H54 (cell line): ENCODE results near the gene FCN2.

ENCODE experiments used
- DNase-seq: peaks from one replicate; pipeline ENCODE4 v3.0.0; 2011; ENCODE audit warnings: low spot score, mixed read lengths; ENCODE audit not compliant: insufficient read length
- FAIRE-seq: peaks from 3 replicates; lab custom pipeline; 2011; peaks lifted over from hg19 to GRCh38; lab: Jason Lieb, UNC
- POLR2A ChIP-seq: IDR thresholded peaks from 2 replicates; pipeline ENCODE4 v1.6.1; 2011; ENCODE audit warnings: low read depth, mild to moderate bottlenecking, low read length

FCN2 gene

DNA sequence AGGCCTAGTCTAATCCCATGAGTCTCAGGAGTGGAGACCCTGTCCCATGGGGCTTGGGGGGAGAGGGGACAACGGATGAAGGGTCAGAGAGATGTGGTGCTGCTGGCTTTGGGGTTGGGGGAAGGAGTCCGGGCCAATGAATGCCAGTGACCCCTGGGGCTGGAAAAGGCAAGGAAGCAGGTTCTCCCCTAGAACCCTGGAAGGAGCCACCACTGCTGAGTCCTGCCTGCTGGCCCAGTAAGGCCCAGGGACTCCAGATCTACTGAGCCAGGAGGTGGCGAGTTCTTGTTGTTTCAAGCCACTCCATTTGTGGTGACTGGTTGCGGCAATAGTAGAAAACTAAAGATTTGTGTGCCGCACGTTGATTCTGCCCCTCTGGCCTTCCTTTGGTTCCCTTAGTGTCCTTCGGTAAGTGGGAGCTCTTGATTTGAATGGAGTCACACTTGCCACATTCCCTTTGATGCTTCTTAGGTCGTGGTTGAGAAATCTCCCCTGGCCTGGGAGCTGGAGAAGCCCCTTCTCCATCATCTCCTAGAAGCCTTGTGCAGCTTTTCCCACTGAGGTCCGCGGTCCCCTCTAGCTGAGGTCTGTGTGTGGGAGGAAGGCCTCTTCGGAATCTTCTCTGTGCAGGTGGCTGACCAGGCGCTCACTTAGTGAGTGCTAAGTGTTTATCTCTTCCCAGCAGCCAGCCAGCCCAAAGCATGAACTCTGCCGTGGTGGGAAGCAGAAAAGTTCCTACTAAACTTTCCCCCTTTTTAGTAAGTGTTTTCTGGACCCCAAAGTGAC lies 28.1 kb downstream of the FCN2 start:
- DNase-seq = no peak
- FAIRE-seq = no peak
- no peak for TF ChIP-seq POLR2A

DNA sequence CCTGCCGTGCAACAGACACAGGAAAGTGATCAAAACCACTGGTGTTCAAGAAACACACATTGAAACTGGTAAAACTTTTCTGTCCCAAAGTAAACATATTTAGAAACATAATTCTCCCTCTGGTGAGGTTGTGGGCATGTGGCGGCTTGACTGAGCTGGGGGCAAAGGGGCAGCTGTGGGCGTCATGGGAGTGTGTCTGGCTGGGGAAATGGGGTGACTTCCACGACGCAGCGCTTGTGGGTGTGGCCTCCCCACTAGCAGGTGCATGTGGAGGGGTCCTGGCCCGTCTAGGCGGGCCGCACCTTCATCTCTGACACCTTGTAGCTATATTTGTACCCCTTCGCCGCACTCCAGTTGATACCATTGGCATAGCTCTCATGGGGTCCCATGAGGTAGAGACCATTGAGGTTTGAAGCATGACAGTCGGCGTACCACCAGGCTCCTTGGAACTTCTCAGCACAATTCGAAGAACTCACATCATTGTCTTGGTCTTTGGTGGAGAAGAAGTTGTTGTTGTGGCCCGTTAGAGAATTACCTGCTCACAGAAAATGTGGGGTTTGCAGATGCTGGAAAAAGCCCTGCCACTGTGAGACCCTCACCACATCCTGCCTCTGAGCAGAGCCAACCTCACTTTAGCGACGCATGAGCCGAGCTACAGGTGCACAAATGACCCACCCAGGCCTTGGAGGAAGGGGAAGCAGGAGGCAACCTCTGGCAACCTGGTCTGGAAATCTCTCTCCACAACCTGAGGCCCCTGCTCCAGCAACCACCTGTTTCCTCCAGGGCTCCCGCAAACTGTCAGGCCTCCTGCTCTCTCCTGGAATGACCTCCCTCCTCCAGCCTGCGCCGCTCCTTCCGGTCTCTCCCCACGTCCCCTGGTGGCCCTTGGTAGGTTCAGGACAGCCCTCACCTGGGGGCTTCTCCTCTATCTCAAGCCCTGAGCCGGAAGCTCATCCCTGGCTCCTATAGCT lies 29.2 kb downstream of the FCN2 start:
- DNase-seq = no peak
- FAIRE-seq = no peak
- TF ChIP-seq POLR2A = no peak

DNA sequence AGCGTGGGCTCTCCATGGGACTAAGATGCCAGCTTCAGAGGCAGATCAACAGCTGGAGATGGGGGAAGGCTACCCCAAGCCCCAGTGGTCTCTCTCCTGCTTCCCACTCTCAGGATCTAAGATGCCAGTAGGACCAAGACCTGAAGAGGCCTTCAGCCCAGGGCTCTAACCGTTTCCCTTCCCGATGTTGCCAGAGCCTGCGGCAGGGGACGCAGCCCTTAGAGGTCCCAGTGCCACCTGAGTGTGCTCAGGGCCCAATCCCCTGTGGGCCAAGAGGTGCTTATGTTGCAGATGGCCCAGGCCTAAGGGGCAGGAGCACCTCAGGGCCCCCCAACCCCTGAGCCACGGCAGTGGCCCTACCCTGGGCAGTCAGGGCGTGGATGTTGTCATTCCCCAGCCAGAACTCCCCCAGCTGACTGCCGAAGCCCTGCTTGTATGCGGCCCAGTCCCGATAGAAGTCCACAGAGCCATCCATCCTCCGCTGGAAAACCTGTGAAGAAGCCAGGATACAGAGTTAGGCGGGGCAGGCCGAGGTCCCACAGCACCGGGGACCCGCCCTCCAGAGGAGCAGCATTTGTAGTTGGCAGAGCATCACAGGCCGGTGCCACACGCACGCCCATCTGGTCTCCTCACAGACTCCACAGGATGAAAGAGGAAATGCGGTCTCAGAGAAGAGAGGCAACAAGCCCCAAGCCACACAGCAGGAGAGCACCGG lies 31.7 kb downstream of the FCN2 start:
- FAIRE-seq (no peak), DNase-seq (no peak)
- no peak for TF ChIP-seq POLR2A

DNA sequence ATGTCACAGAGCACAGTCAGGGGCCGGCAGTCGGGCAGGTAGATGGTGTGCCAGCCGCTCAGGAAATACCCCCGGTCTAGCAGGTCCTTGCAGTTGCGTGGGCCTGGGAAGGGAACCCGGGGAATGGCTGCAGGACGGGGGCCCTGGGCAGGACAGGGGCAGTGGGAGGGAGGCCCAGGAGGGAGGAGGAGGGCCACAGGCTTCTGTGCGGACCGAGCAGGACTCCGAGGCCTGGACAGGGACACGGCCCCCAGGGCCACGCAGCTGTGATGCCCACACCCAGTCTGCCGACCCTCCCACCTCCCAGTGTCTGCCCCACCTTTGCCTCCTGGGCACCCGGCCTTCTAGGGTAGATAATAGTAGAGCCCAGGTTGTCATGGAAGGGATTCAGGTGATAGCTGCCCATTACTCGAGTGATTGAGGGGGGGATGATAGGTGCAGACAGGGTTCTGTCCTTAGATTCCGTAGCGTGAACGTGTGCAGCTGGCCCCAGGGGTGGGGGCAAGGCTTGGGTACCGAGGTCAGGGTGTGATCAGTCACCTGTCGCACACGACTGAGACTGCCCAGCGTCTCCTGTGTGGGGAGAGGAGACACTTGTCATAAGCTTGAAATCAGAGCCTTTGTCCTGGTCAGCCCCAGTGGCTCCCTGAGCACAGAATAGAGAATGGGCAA lies 32.6 kb downstream of the FCN2 start:
- DNase-seq (no peak), FAIRE-seq (no peak)
- TF ChIP-seq POLR2A = no peak

DNA sequence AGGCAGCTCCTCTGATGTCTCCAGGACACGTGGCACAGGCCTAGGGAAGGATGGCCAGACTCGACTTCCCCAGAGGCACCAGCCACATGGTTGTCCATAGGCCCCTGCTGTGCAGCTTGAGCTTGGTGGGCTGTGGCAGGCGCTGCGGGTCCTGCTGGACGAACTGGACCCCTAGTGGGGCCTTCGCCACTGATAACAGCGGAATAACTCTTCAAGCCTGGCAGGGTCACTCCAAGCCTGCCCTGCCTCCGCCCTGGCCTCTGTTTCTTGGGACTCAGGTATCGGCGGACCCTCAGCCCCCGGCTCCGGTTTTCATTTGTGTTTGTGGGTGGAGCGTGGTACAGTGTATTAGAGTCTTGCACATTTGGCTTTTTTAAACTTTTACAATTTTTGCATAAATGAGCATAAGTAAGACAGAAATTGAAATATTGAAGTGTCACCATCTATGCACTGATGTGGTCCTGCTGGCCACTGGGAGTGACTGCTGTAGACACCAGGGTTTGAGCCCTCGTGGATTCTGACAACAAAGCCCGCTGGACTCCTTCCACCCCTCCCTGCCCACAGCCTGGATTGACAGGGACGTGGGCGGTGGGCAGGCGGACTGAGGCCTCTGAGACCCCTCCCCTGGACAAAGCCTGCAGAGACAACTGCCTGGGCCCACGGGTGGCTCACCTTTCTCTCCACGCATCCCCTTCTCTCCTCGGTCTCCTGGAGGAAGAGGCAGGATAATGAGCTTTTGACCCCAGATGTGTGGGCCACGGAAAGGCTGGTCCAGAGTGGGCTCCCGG lies 33.3 kb downstream of the FCN2 start:
- TF ChIP-seq POLR2A = no peak
- FAIRE-seq (no peak), DNase-seq (no peak)

DNA sequence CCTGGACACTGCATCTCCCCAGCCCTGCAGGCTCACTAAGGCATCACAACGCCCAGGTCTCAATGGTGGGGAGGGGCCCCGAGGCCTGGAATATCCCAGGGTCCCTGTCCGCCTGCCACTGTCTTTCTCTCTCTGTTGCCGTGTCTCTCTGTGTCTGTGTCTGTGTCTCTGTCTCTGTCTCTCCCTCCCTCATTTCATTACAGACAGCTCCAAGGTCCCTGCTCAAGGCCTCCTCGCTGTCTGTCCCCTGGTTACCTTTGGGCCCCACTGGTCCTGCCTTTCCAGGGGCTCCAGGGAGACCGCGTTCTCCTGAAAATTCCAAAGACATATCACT lies 33.9 kb downstream of the FCN2 start:
- no peak for TF ChIP-seq POLR2A
- FAIRE-seq = no peak

DNA sequence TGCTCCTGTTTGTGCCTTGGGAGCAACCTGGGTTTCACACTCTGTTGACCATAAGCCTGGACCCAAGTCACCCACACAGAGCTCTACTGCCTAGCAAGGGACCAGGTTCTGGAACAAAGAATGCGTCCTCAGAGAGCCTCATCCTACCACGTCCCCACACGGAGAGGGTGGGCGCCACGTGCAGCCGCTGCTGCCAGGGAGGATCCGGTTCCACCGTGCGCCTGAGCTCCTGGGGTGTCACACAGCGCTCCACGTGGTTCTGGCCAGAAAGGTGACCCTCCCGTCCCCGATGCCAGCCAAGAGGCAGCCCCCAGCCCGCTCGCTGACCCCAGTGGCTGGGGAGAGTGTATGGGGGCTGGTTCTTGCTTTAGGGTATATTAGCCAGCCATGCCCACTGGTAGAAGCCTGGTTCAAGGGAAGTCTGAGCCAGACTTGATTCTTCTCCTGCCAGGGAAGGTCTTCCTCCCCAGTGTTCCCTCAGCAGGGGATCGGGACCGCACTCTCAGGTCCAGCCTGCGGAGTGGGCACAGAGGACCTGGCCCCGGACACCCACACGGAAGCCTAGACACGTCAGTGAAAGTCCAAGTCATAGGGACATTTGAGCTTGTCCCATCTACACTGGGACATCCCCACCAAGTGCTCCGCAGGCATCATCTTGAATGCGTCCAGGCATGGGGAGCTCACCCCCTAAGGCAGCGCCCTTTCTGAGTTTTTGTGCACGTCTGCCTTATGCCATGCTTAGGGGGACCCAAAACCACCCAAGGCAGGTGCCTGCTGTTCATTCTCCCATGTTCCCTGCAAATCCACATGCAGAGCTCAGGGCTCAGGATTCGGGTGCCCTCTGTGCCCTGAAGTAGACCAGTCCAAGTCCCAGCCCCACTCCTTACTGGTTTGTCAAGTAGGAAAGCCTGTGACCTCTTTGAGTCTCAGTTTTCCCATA lies 34.7 kb downstream of the FCN2 start:
- no peak for FAIRE-seq
- TF ChIP-seq POLR2A = no peak
- DNase-seq = no peak

More for the DNA sequence above, 33.9 kb downstream of the FCN2 start:
- DNase-seq = no peak

DNA sequence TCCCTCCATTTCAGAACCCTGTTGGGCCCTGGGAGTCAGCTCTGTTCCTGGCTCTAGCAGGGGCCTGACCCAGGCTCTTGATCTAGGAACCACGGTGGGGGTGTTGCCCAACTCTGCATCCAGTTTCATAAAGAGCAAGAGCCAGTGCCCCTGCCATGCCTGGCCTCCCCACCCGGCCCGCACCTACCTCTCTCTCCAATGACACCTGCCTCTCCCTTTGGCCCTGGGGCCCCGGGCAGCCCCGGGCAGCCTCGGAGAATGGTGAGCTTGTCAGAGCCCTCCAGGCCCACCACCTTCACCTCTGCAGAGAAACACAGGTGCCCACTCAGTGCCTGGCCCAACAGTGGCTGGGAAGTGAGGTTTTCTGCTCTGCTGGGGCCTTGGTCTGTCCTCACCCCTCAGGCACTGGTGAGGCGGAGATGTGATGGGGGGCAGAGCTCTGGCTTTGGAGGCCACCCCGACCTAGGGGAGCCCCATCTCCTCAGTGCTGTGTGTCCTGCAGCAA lies 35.6 kb downstream of the FCN2 start:
- TF ChIP-seq POLR2A = no peak
- DNase-seq (no peak), FAIRE-seq (no peak)

DNA sequence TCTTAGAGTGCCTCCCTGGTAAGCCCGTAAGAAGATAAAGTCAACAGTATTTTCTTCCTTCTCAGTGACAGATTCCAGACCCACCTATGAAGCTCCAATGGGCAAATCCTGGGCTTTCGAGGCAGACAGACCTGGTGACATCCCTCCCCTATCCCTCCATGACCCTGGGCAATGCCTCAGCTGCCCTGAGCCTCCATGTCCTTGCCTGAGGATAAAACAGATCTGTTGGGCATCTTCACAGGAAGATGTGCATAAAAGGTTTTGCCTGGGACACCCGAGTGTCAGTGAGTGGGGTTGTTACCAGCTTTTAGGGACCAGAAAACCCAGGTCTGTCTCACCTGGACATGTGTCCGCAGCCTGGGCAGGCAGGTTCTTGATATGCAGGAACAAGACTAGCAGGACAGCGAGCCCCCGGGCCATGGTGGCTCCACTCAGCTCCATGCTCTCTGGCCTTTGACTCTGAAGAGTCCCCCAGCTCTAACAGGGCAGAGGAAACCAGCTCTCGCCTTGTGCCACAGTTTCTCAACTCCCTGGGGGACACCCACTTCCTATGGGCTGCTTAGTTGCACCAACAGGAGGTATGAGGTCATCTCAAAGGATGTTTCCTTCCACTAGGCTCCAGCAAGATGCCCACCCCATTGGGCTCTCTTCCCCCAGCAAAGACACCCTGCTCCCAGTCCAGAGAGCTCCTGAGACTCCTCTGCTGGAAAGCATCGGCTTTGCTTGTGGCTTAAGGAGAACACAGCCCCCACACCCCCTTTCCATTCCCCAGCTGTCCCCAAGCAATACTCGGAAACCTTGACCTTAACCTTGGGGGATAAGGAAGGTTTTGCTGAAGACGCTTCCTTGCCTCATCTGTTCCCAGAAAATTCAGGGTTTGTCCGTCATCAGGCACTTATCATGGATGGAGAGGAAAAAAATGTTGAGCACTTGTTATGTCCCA lies 37.1 kb downstream of the FCN2 start, which contains the start of gene FCN1:
Gene FCN1, minus strand, starts transcription at position 482 of the 943 bp plus-strand sequence. Its CDS starts 41 bp downstream, at position 441.
- FAIRE-seq = no peak
- no peak for TF ChIP-seq POLR2A
- no peak for DNase-seq

DNA sequence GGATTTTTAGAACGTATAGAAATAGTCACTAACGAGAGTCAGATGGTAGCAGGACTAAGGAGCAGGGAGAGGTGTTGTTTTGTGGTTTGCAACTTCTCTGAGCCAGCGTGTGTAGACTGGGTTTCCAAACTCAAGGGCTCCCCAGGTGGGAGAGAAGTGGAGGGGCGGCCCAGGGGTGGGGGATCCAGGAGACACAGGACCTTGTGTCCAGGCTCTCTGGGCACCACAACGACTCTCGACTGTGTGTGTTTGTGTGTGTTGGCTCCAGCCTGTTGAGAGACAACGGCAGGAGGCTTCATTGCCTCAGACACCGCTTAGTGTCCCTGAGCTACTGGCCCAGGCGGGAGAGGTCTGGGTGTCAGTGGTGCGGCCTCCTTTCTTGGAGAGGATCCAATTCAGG lies 38.0 kb downstream of the FCN2 start:
- no peak for TF ChIP-seq POLR2A
- FAIRE-seq (no peak), DNase-seq (no peak)
